Left lobe of liver (tissue), 2 donors: Measurements from ENCODE around the gene GPR18. TPM values are rescaled to one million over a fixed set of nuclear protein-coding genes. Genes with fewer than 3 reads are reported as not detected.
"Not testable (repeated sequence)": the region's sequence is repeated elsewhere in the genome, so short reads cannot be mapped to it uniquely, and the experiment has no call there.

ENCODE experiments used
- ATAC-seq: fragments of 200-7000 bp; cut with Tn5 transposase; one replicate; pipeline ENCODE4 v1.9.1; 2020; ENCODE audit warnings: mild to moderate bottlenecking, moderate library complexity
- DNase-seq: peaks from one replicate; pipeline ENCODE4 v3.0.0-alpha.2; 2020; ENCODE audit warnings: low spot score
- total RNA-seq: library from RNA; stranded (reverse); gene quantifications from one replicate; pipeline ENCODE4 v1.2.1, GENCODE V29; 2021
- donor health status: DM: no; HTN: no; CAD: no; lungs with moderate emphysema.
- donor health status: DM: no; HTN: yes; CAD: no.

GPR18 gene
- total RNA-seq, 1 donor from 2014 or later = 0.15 TPM

DNA sequence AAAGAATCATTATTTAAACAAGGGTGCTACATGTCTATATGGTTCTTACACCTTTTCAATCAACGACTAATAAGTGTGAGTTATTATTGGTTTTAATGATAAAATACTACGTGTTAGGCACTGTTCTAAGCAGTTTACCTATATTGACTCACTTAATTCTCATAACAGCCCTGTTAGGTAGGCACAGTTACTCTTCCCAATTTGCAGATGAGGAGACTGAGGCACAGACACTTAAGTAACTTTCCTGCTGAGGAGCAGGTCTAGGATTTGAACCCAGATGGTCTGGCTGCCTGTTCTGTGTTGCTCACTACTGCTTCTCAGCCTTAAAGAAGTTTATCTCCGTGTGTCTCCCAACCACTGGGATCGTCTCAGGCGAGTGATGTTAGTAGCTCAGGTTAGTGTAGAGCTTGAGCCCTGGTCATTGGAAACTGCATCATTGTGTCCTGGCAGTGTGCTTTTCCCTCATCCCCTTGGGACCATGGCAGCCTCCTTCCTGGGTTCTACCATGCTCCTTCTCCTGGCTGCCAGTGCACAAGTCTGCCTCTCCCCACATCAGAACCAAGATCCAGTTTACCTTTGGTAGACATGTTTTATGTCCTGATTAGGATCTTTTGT is 46.7 kb downstream of the GPR18 start:
- DNase-seq (no peak), ATAC-seq (no peak)

DNA sequence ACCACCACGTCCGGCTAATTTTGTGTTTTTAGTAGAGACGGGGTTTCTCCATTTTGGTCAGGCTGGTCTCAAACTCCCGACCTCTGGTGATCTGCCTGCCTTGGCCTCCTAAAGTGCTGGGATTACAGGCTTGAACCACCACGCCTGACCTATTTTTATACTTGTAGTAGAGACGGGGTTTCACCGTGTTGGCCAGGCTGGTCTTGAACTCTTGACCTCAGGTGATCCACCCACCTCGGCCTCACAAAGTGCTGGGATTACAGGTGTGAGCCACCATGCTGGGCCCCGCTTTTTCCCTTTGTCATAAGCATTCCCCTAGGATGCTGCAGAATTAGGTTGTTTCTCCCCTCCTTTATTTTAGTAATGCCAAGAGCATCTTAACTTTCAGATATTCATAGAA is 47.6 kb downstream of the GPR18 start:
- not testable (repeated sequence) for ATAC-seq, DNase-seq

DNA sequence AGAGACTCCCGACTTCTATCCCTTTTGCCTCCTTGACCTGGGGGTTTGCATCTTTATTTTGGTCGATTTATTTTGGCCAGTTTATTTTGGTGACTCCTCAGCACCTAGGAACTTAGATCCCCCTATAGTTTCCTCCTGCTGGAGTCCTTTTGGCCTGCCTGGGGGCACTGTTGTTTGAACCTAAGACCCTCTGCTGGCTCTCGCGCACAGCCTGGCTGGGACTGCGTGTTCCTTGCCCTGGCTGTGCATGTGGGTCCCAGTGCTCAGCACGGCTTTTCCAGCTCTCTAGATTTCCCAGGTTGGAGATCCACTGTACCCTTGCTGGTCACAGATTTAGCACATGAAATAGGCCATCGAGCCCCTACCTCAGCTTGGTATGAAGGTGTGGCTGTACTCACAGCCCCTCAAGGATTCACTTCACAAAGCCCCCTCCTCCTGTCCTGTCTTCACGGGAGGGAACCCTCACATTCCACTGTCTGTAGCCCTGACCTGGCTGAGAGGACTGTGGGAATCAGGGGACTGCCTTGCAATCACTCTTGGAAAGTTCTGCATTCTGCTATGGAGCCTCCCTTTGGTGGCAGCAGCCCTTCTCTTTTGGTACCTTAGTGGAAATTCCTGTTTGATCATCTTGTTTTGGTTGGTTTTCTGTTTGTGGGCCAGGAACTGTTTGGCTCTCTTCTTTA is 49.2 kb downstream of the GPR18 start:
- ATAC-seq (no peak), DNase-seq (no peak)

DNA sequence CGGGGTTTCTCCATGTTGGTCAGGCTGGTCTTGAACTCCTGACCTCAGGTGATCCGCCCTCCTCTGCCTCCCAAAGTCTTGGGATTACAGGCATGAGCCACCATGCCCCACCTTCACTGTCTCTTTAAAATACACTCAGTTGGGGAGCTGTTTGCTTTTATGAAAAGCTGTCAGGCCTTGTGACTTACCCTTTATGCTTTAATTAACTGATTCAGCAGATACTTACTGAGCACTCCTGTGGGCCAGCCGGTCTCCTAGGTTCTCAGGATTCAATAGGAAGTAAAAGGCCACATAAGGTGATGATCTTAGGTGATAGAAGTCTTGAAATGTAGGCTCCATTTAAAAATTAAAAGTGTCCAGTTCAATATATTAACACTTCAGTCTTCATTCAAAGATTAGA is 50.0 kb downstream of the GPR18 start:
- DNase-seq (no peak), ATAC-seq (no peak)

DNA sequence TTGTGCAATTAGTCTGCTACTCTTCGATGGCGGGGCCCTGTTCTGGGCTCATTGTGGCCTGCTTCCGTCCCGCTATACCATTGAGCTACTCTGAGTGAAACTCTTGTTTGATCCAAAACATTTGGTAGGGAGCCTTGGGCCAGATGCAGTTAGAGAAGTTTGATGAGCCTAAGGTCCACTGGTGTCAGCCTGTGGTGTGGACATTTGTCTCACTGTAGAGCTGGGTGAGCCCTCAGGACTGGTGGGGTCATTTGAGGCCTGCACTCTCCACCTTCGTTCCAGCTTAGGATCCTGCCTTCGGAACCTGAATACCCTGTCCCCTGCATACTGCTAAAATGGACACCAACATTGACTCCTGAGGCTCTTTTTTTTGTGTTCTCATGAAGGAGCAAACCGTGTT is 50.7 kb downstream of the GPR18 start:
- ATAC-seq = no peak
- no peak for DNase-seq

DNA sequence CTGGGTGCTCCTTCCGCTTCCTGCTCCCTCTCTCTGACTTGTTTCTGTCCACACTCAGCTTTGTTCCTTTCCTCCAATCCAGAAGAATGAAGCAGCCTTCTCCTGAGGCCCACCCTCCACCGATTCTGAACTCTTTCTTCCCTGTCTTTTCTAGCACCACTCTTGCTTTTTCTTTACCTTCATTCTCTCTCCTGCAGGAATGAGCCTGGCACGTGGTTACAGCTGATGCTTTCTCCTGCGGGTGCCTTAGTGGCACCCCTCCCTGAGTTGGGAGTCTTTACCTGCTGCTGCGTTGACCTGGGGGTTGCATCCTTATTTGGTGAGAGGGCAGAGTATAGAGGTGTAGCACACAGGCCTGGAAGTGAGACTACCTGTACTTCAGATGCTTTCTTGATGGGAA is 51.3 kb downstream of the GPR18 start:
- ATAC-seq = no peak

DNA sequence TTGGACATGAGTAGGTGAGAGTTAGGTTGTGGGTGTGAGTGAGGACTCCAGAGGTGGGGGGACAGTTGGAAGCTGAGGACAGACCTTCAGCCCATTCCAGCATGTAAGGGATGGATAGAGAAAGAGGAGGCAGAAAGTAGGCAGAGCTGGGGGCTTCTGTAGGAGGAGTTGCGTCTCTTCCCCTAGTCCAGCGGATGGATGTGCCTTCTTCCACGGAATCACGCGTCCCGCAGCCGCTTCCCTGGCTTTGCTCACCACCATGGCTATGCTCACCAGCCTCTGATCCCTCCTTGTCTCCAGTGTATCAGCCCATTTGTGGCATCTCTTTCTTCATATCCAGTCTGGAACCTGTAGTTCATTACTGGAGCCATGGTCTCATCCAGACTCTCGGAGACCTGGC is 52.0 kb downstream of the GPR18 start:
- DNase-seq (no peak), ATAC-seq (no peak)

More for the DNA sequence above, 51.3 kb downstream of the GPR18 start:
- DNase-seq = no peak

DNA sequence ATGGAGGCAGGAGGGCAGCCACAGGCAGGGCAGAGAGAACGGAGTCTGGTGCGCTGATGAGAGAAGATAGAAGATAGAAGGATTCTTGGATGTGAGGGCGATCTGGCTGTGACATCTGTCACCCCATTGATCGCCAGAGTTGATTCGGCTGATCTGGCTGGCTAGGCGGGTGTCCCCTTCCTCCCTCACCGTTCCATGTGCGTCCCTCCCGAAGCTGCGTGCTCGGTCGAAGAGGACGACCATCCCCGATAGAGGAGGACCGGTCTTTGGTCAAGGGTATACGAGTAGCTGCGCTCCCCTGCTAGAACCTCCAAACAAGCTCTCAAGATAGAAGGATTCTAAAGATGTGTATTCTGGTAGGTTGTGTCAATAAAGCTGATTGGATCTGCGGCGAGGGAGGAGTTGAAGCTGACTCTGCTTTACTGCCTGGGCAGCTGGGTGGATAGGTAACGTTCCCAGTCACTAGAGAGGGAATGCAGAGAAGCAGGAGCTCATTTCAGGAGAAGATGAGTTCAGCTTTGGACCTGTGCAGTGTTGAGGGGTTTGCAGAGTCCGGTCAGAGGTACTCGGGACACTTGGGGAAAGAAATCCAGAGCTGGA is 52.5 kb downstream of the GPR18 start:
- ATAC-seq (no peak), DNase-seq (no peak)

Other genes with a start within 250 kb of the GPR18 start
- gene UBAC2, start 57.5 kb downstream of the GPR18 start, total RNA-seq = 33.4 TPM
- 0.70 TPM for gene GPR183, start 49.0 kb upstream of the GPR18 start, total RNA-seq
- 90.8 TPM for gene TM9SF2, start 243.1 kb upstream of the GPR18 start, total RNA-seq